AG08395 (cell line): ENCODE measurements around the gene CSGALNACT2.
"Not testable (repeated sequence)": the region's sequence is repeated elsewhere in the genome, so short reads cannot be mapped to it uniquely, and the experiment has no call there.

Source experiments
- DNase-seq: peaks from one replicate; pipeline ENCODE4 v3.0.0; 2012; ENCODE audit warnings: mixed read lengths, low spot score

CSGALNACT2 gene

GRCh38 chr10:43217563-43218205 lies 79.4 kb downstream of the CSGALNACT2 start:
- DNase-seq = no peak

GRCh38 chr10:43218206-43218950 lies 80.1 kb downstream of the CSGALNACT2 start:
- DNase-seq = peak; percentile 55

GRCh38 chr10:43218951-43219837 lies 80.9 kb downstream of the CSGALNACT2 start:
- no peak for DNase-seq

- DNase-seq = no peak
Observed at GRCh38 chr10:43219848-43220247, 81.6 kb downstream of the CSGALNACT2 start.

- not testable (repeated sequence) for DNase-seq
Observed at GRCh38 chr10:43220251-43220650, 82.0 kb downstream of the CSGALNACT2 start.

GRCh38 chr10:43220657-43221418 lies 82.6 kb downstream of the CSGALNACT2 start:
- DNase-seq = no peak

GRCh38 chr10:43221419-43222209 lies 83.4 kb downstream of the CSGALNACT2 start:
- DNase-seq = no peak

GRCh38 chr10:43222210-43222720 lies 84.0 kb downstream of the CSGALNACT2 start:
- DNase-seq = no peak

- no peak for DNase-seq
Observed at GRCh38 chr10:43223056-43223455, 84.8 kb downstream of the CSGALNACT2 start.

- DNase-seq = no peak
Observed at GRCh38 chr10:43224321-43224720, 86.1 kb downstream of the CSGALNACT2 start.

GRCh38 chr10:43225004-43225786 lies 87.0 kb downstream of the CSGALNACT2 start:
- no peak for DNase-seq

GRCh38 chr10:43225787-43226153 lies 87.5 kb downstream of the CSGALNACT2 start:
- DNase-seq = no peak

- no peak for DNase-seq
Observed at GRCh38 chr10:43226441-43226840, 88.2 kb downstream of the CSGALNACT2 start.

- no peak for DNase-seq
Observed at GRCh38 chr10:43226851-43227845, 88.9 kb downstream of the CSGALNACT2 start.

GRCh38 chr10:43227911-43228782 lies 89.9 kb downstream of the CSGALNACT2 start:
- DNase-seq = no peak

- no peak for DNase-seq
Observed at GRCh38 chr10:43228783-43229207, 90.5 kb downstream of the CSGALNACT2 start.

- no peak for DNase-seq
Observed at GRCh38 chr10:43229208-43230061, 91.2 kb downstream of the CSGALNACT2 start.
